Memory B cell (primary cell): ENCODE data around the gene MAML3.

Source experiments
- ATAC-seq: fragments of 150-1000 bp; cut with Tn5 transposase; 2 replicates; pipeline ENCODE4 v1.10.0; 2021; ENCODE audit warnings: low read depth, mild to moderate bottlenecking, moderate library complexity
- DNase-seq, 2 donors: peaks; one replicate each; pipeline ENCODE4 v3.0.0; 2022; ENCODE audit warnings: low spot score in 2 of 2
- H3K27ac Mint-ChIP-seq: one replicate; pipeline ENCODE4 v1.8.0; 2022; ENCODE audit warnings: mild to moderate bottlenecking, moderate library complexity, mixed read lengths
- H3K27me3 Mint-ChIP-seq: one replicate; pipeline ENCODE4 v1.8.0; 2022; ENCODE audit warnings: mixed read lengths
- H3K36me3 Mint-ChIP-seq: one replicate; pipeline ENCODE4 v1.8.0; 2022; ENCODE audit warnings: mild to moderate bottlenecking, mixed read lengths
- H3K4me1 Mint-ChIP-seq: one replicate; pipeline ENCODE4 v1.8.0; 2022; ENCODE audit warnings: mixed read lengths
- H3K4me3 Mint-ChIP-seq: one replicate; pipeline ENCODE4 v1.8.0; 2022; ENCODE audit warnings: mild to moderate bottlenecking, moderate library complexity, mixed read lengths
- H3K9me3 Mint-ChIP-seq: one replicate; pipeline ENCODE4 v1.8.0; 2022; ENCODE audit warnings: mixed read lengths

The MAML3 gene

DNA sequence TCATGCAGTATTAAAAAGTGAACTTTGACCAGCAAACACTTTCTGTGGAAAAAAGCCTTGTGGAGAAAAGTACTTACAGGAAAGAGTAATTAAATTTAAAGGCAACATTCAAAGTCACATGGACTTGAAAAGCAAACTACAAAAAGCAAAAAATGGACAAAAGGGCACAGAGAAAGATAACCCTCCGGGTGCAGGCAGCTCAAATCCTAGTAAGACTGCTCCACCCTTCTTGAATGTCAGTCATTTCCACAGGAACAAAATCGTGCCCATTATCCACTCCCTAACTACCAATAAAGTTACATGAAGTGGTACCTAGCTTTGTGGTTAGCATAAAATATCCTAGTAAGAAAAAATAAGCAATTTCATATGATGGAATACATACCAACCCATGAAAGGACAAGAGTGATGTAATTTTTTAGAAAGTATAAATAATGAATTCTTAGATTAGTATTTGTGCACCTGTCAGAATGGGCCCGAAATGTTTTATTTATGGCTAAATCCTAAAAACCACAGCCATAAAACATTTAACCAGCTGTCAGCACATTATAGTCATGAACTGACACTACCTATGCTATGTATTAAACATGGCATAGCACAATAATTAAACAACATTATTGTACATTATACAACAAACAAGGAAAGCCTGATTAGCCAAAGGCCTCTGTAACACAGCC is 43.3 kb downstream of the MAML3 start:
- DNase-seq (no peak), ATAC-seq (no peak)
- H3K4me3 Mint-ChIP-seq = no peak overlapping the region
- H3K9me3 Mint-ChIP-seq = no peaks in the 10 kb centered on the region
- no peaks in the 10 kb centered on the region for H3K36me3 Mint-ChIP-seq
- H3K4me1 Mint-ChIP-seq = no peaks in the 10 kb centered on the region
- H3K27me3 Mint-ChIP-seq = peaks cover 11% of the 10 kb centered on the region
- no peak overlapping the region for H3K27ac Mint-ChIP-seq

DNA sequence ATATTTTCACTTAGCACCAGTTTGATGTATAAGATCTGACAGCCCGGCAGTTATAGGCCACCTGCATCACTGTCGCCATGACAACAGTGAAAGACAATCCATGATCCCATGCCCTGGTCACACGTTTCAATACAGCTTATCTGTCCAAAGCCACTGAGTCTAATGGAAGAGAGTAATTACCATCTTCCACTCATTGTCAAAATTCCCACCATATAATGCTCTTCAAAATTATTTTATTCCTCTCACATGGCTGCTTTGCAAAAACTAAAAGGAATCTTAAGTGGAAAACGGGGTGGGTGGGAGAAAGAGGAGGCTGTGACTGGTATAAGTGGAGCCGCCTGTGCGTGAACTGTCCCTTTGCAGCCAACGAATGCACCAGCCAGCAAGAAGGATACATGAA is 44.2 kb downstream of the MAML3 start:
- H3K4me3 Mint-ChIP-seq = no peak overlapping the region
- no peak overlapping the region for H3K27ac Mint-ChIP-seq
- no peak for DNase-seq
- ATAC-seq = no peak
- H3K9me3 Mint-ChIP-seq = no peaks in the 10 kb centered on the region
- H3K36me3 Mint-ChIP-seq = no peaks in the 10 kb centered on the region
- no peaks in the 10 kb centered on the region for H3K4me1 Mint-ChIP-seq
- H3K27me3 Mint-ChIP-seq = peaks cover 11% of the 10 kb centered on the region

DNA sequence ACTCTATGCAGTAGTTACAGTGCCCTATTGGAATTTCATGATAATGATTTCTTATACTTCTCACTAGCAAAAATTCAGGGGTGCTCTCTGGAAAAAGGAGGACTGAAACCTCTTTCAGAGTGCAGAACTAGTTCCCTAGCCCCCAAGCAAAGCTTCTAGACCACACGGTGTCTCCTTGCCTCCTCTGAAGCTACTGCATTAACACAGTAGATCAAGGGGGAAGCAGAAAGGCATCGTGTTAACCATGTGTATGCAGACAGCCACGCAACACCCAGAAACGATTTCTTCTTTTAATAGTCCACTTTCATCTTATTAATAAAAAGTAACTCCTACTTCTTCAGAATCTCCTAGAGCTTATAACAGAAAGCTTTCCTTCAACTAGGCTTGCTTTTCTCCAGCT is 44.7 kb downstream of the MAML3 start:
- Mint-ChIP-seq H3K27ac (no peak overlapping the region), H3K36me3 (no peaks in the 10 kb centered on the region), H3K9me3 (no peaks in the 10 kb centered on the region), H3K27me3 (peaks cover 11% of the 10 kb centered on the region), H3K4me1 (no peaks in the 10 kb centered on the region), H3K4me3 (no peak overlapping the region)
- ATAC-seq (no peak), DNase-seq (no peak)

DNA sequence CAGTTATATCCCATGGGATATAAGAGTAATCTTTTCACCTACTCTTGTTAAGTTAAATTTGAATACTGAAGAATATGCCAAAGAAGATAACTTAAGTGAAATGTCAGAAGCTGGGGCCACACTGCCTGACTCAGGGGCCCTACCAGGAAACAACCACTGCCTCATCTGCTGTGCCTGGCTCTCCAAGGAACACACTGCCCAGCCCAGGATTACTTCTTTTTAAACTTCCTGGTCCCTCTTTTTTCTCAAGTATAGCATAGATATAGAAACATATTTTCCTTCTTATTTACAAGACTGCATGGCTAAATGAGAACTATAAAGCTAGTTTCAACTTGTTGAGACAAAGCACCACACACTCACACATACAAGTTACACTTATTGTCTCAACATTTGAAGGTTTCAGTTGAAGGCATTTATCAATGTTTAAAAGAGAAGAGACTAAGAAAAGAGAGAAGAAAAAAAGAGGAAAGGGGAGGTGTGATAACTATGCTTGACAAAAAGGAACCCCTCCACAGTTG is 45.2 kb downstream of the MAML3 start:
- Mint-ChIP-seq H3K4me1 (no peaks in the 10 kb centered on the region), H3K36me3 (no peaks in the 10 kb centered on the region), H3K27me3 (peaks cover 8% of the 10 kb centered on the region), H3K27ac (no peak overlapping the region), H3K9me3 (no peaks in the 10 kb centered on the region), H3K4me3 (no peak overlapping the region)
- ATAC-seq (no peak), DNase-seq (no peak)

DNA sequence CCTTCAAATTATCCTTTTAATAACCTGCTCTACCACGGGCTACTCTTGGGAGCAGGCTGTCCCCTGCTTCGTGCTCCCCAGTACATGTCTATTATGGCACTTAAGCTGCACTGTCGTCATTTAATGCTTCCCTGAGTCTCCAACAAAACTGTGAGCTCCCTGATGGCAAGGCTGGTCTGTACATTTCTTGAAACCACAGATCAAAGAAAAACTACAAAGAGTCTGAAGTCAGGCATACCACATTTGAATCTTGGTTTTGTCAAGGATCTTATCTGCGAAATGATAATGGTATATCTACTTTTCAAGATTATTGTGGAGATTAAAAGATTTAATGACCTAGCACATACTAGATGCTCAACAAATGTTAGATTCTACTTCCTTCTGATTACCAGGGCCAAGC is 45.7 kb downstream of the MAML3 start:
- Mint-ChIP-seq H3K36me3 (no peaks in the 10 kb centered on the region), H3K9me3 (no peaks in the 10 kb centered on the region), H3K4me1 (no peaks in the 10 kb centered on the region), H3K27me3 (peaks cover 7% of the 10 kb centered on the region), H3K27ac (no peak overlapping the region), H3K4me3 (no peak overlapping the region)
- DNase-seq (no peak), ATAC-seq (no peak)

DNA sequence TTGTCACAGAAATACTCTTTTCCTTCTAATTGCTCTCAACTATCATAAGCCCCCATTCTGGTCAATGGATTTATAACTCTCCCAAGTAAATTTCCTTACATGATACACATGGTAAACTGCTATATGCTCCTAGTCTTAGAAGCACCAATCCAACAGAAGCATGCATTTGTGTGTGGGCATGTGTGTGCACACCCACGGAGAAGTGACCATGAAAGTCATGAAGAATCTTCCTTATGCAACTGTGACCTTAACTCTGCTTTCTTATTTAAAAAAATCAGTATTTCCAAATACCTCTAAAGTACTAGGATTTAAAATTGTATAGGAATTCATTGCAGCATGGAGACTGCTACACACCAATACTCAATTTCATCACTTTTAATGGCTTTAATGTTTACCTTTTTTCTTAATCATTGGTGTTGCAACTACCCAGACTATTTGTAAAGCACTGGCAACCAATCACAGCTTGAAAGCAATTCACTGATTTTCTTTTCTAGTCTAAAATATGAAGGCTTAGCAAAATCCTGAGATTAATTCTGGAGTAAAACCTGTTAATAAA is 47.6 kb downstream of the MAML3 start:
- peaks cover 4% of the 10 kb centered on the region for H3K9me3 Mint-ChIP-seq
- no peak overlapping the region for H3K27ac Mint-ChIP-seq
- ATAC-seq (no peak), DNase-seq (no peak)
- peaks cover 1% of the 10 kb centered on the region for H3K36me3 Mint-ChIP-seq
- no peaks in the 10 kb centered on the region for H3K4me1 Mint-ChIP-seq
- peaks cover 9% of the 10 kb centered on the region for H3K27me3 Mint-ChIP-seq
- H3K4me3 Mint-ChIP-seq = no peak overlapping the region

DNA sequence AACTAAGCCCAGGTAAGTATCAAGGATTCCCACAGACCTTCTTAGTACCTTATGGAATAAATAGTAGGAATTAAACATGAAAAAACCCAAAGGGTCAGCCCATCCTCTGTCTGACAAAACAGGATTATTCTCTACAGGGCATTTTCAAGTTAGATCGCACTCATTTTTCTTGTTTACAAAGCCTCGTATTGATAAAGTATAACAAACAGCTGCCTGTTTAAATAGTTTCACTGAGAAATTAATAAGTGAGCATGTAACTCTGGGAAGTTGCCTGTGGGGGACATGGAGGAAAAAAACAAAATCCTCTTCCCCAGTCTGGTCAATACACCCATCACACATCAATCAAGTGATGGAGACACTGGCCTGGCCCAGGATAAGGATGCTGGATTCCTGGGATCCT is 48.5 kb downstream of the MAML3 start:
- no peaks in the 10 kb centered on the region for H3K4me1 Mint-ChIP-seq
- peaks cover 11% of the 10 kb centered on the region for H3K27me3 Mint-ChIP-seq
- H3K4me3 Mint-ChIP-seq = no peak overlapping the region
- DNase-seq (no peak), ATAC-seq (no peak)
- no peak overlapping the region for H3K27ac Mint-ChIP-seq
- peaks cover 4% of the 10 kb centered on the region for H3K9me3 Mint-ChIP-seq
- peaks cover 1% of the 10 kb centered on the region for H3K36me3 Mint-ChIP-seq

DNA sequence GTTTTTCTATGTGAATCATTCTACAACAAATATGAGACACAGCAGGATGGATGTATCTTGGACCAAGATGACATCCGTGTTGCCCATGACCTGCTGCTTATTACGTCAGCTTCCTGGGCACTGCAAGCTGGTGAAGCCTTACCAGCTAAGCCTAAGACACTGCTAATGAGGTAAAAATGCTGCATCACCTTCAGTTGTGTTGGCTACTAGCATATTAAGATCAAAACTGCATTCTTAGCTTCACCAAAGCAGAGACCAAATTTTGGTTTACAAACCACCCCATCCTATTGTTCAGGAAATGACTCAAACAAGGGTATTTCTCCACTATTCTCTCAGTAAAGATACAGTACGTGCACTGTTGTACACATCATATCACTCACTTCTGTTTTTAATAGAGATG is 50.3 kb downstream of the MAML3 start:
- Mint-ChIP-seq H3K27me3 (peaks cover 20% of the 10 kb centered on the region), H3K27ac (no peak overlapping the region), H3K36me3 (peaks cover 1% of the 10 kb centered on the region), H3K9me3 (peaks cover 4% of the 10 kb centered on the region), H3K4me1 (peaks cover 2% of the 10 kb centered on the region), H3K4me3 (no peak overlapping the region)
- ATAC-seq = peak; percentile 29
- DNase-seq = no peak

DNA sequence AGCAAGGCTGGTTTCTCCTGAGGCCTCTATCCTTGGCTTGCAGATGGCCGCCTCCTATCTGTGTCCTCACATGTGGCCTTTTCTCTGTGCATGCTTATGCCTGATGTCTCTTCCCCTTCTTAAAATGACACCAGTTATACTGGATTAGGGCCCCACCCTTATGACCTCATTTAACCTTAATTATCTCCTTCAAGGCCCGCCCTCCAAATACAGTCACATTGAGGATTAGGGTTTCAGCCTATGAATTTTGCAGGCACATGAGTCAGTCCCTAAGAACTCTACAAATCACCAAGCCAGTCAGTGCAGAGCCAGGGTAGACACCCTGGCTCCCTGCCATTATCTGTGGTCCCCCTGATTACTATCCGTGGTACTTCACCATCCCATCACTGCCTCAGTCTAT is 51.6 kb downstream of the MAML3 start:
- no peak for DNase-seq
- peaks cover 2% of the 10 kb centered on the region for H3K4me1 Mint-ChIP-seq
- H3K27ac Mint-ChIP-seq = no peak overlapping the region

DNA sequence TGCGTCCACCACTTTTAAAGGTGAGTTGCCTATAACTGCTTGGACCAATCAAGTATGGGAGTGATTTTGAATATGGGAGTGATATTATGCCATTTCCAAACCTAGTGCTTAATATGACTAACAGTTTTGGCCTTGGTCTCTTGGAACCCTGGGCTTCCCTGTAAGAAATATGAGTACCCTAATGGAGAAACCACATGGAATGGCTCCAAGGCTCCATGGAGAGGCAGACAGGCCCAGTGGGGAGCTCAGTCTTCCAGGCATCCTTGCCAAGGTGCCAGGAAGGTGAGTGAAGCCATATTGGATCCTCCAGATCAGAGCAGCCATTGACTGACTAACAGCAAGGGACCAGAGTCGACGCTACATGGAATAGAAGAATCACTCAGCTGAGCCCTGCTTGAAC is 53.2 kb downstream of the MAML3 start:
- no peak overlapping the region for H3K4me3 Mint-ChIP-seq

More for the DNA sequence above, 51.6 kb downstream of the MAML3 start:
- no peak for ATAC-seq
- H3K4me3 Mint-ChIP-seq = no peak overlapping the region
- peaks cover 17% of the 10 kb centered on the region for H3K27me3 Mint-ChIP-seq
- H3K9me3 Mint-ChIP-seq = peaks cover 4% of the 10 kb centered on the region
- H3K36me3 Mint-ChIP-seq = peaks cover 1% of the 10 kb centered on the region

DNA sequence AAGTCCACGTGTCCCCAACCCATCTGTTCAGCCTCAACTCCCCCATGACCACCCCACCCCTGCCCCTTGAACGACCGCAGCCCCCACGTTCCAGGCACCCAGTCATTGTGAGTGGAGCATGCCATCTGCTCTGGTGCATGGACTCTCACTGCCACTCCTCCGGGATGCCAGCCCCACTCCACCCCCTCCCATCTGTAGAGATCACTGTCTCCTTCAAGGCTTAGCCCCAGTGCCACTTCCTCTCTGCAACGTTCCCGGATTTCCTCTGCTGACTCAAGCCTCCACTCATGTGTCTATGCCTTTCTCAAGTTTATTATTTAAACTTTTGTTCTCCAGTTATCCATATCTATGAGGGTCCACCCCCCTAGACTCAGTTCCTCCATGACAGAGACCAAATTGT is 54.0 kb downstream of the MAML3 start:
- no peak for DNase-seq
- Mint-ChIP-seq H3K4me1 (peaks cover 25% of the 10 kb centered on the region), H3K36me3 (peaks cover 4% of the 10 kb centered on the region), H3K9me3 (peaks cover 4% of the 10 kb centered on the region), H3K27ac (no peak overlapping the region), H3K27me3 (peaks cover 27% of the 10 kb centered on the region), H3K4me3 (no peak overlapping the region)
- no peak for ATAC-seq

More for the DNA sequence above, 53.2 kb downstream of the MAML3 start:
- H3K27me3 Mint-ChIP-seq = peaks cover 19% of the 10 kb centered on the region
- peaks cover 18% of the 10 kb centered on the region for H3K4me1 Mint-ChIP-seq
- no peak for ATAC-seq
- no peak overlapping the region for H3K27ac Mint-ChIP-seq
- DNase-seq = no peak
- peaks cover 4% of the 10 kb centered on the region for H3K9me3 Mint-ChIP-seq
- H3K36me3 Mint-ChIP-seq = peaks cover 1% of the 10 kb centered on the region

DNA sequence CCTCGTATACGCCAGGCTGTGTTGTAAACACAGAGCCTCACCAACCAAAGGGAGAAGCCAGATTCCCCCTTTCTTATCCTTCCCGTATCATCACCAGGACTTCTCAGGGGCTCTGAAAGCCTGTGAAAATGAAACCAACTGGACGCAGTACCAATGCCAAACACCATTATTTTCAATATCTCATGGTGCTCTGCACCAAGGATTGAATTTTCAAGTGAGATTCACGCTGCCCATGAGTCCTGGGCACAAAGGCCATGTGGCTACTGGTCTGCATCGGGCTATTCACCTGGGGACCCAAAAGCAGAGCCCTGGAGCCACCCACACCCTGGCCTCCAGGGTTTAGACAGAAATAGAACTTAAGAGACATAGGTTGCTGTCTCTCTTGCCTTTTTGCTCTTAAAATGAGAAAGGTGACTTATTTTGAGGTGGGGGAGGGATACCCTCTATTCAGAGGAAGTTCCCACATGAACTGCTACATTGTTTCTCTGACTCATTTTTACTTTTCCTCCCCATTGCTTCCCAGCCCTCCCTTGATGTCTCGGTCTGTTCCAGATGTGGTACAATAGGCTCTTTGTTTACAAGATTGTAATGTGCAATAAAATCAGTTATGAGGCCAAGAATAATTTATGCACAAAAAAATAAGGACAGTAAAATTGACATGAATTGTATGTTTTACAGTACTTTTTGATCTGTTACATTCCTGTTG is 55.4 kb downstream of the MAML3 start:
- Mint-ChIP-seq H3K4me3 (no peak overlapping the region), H3K4me1 (peaks cover 30% of the 10 kb centered on the region), H3K27me3 (peaks cover 29% of the 10 kb centered on the region), H3K27ac (no peak overlapping the region), H3K9me3 (peaks cover 4% of the 10 kb centered on the region), H3K36me3 (peaks cover 4% of the 10 kb centered on the region)
- DNase-seq (no peak), ATAC-seq (no peak)

DNA sequence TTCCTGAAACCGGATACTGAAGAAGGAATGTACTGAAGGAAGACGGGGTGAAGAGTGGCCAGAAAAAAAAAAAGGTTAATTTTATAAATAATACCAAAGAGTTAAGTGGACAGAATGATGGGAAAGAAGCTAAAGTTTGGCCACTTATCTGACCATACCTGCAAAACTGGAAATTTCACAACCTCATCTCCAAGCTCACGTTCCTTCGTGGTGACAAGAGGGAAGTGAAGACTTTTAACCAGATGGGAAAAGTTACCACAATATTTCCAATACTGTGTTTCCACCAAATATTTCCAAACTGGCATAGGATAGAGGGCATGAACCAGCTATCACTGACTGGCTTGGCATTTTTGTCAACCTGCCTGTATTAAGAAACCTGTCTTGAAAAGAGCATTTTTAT is 56.4 kb downstream of the MAML3 start:
- peaks cover 4% of the 10 kb centered on the region for H3K36me3 Mint-ChIP-seq
- H3K27ac Mint-ChIP-seq = no peak overlapping the region
- H3K4me1 Mint-ChIP-seq = peaks cover 30% of the 10 kb centered on the region
- H3K4me3 Mint-ChIP-seq = no peak overlapping the region
- ATAC-seq (no peak), DNase-seq (no peak)
- H3K9me3 Mint-ChIP-seq = peaks cover 2% of the 10 kb centered on the region
- H3K27me3 Mint-ChIP-seq = peaks cover 29% of the 10 kb centered on the region

DNA sequence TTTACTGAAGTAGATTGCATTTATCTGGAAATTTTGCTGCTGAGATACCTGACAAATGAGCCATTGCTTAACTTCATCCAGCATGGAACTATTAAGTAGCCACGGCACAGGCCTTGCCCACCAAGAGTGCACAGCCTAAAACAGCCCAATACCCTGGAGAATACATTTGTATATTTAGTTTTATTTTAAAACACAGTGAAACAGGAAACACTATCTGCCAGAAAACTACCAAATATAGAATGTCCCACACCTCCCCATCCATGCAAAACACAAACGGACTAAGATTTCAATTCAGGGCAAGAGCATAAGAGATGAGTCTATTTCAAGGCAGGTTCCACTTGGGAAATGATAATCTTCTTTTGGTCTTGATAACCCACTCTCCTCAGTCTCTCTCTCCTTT is 57.1 kb downstream of the MAML3 start:
- H3K4me1 Mint-ChIP-seq = peaks cover 30% of the 10 kb centered on the region
- no peak for DNase-seq
- no peak overlapping the region for H3K4me3 Mint-ChIP-seq
- no peak overlapping the region for H3K27ac Mint-ChIP-seq
- no peaks in the 10 kb centered on the region for H3K9me3 Mint-ChIP-seq
- ATAC-seq = peak; percentile 19
- H3K36me3 Mint-ChIP-seq = peaks cover 2% of the 10 kb centered on the region
- H3K27me3 Mint-ChIP-seq = peaks cover 28% of the 10 kb centered on the region
